ENCODE results near the gene PPARG. TPM values are rescaled to one million over a fixed set of nuclear protein-coding genes. Genes with fewer than 3 reads are reported as not detected.

PPARG gene
- total and polyA plus RNA-seq, 2 experiments from 2014 or later: 0.49 to 0.76 TPM

- Histone ChIP-seq H3K27me3 (replicated peaks; ENCODE audit: insufficient read depth) (peaks cover 40% of the 10 kb centered on the region), H3K9ac (no peak overlapping the region), H2AFZ (no peak overlapping the region), H4K20me1 (ENCODE audit: insufficient read depth) (no peaks in the 10 kb centered on the region), H3K4me1 (ENCODE audit: insufficient read depth) (no peaks in the 10 kb centered on the region), H3K9me3 (ENCODE audit: low read depth) (no peaks in the 10 kb centered on the region), H3K27ac (no peak overlapping the region), H3K4me2 (ENCODE audit: unreplicated experiment) (no peak overlapping the region), H3F3A (ENCODE audit: insufficient read depth) (no peaks in the 10 kb centered on the region), H3K79me2 (ENCODE audit: insufficient read depth) (no peaks in the 10 kb centered on the region), H3K4me3 (no peak overlapping the region), H3K36me3 (ENCODE audit: low read depth) (no peaks in the 10 kb centered on the region), H3K9me2 (ENCODE audit: insufficient read depth) (no peaks in the 10 kb centered on the region)
- TF ChIP-seq EZH2 (IDR thresholded peaks at IDR 0.05; ENCODE audit: insufficient read depth, poor library complexity, severe bottlenecking) (no peak), EZH2phosphoT487 (IDR thresholded peaks at IDR 0.05; ENCODE audit: insufficient read depth, low read depth) (no peak)
- in situ Hi-C loops (cut with MboI): no loop called here
- WGBS, 2 experiments (ENCODE audit: low coverage in 1 of 2, low lambda C conversion rate in 2 of 2, missing lambda C conversion rate in 2 of 2): 37 to 49% methylated on average over 4 of the region's 4 CpGs
- DNase-seq: no peak
These were observed 41.5 kb upstream of the PPARG start for GRCh38 chr3:12247411-12247810.

- Histone ChIP-seq H3K4me3 (no peak overlapping the region), H3F3A (ENCODE audit: insufficient read depth) (no peaks in the 10 kb centered on the region), H3K36me3 (ENCODE audit: low read depth) (no peaks in the 10 kb centered on the region), H4K20me1 (ENCODE audit: insufficient read depth) (no peaks in the 10 kb centered on the region), H3K4me1 (ENCODE audit: insufficient read depth) (no peaks in the 10 kb centered on the region), H3K4me2 (ENCODE audit: unreplicated experiment) (no peak overlapping the region), H3K79me2 (ENCODE audit: insufficient read depth) (no peaks in the 10 kb centered on the region), H2AFZ (no peak overlapping the region), H3K27ac (no peak overlapping the region), H3K9me2 (ENCODE audit: insufficient read depth) (no peaks in the 10 kb centered on the region), H3K9ac (no peak overlapping the region), H3K9me3 (ENCODE audit: low read depth) (no peaks in the 10 kb centered on the region), H3K27me3 (replicated peaks; ENCODE audit: insufficient read depth) (peaks cover 37% of the 10 kb centered on the region)
- DNase-seq: no peak
- 59 to 66% methylated on average over 2 of the region's 2 CpGs for WGBS, 2 experiments (ENCODE audit: low coverage in 1 of 2, low lambda C conversion rate in 2 of 2, missing lambda C conversion rate in 2 of 2)
- TF ChIP-seq EZH2 (IDR thresholded peaks at IDR 0.05; ENCODE audit: insufficient read depth, poor library complexity, severe bottlenecking): no peak
- TF ChIP-seq EZH2phosphoT487 (IDR thresholded peaks at IDR 0.05; ENCODE audit: insufficient read depth, low read depth): no peak
- in situ Hi-C loops (cut with MboI): no loop called here
These were observed 39.4 kb upstream of the PPARG start for GRCh38 chr3:12249519-12249918.

DNA sequence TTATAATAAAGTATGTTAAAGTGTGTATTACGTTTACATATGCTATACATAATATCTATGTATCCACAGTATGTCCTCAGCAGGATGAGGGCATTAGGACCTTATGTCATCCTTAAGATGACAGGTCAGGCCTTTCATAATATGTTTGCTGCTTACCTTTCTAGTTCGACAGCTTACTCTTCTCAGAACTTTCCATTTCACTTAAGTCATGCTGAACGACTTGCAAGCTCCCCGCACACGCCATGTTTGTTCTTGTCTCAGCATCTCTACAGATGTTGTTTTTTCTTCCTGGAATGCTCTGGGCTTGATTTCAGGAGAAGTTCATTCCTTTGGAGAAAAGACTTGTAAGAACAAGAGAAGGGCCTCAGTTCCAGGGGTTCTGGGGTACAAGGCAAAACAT is 36.0 kb upstream of the PPARG start:
- no peak for DNase-seq
- H3K9me2 ChIP-seq (ENCODE audit: insufficient read depth): no peaks in the 10 kb centered on the region
- no peak overlapping the region for H2AFZ ChIP-seq
- 66 to 69% methylated on average over 5 of the region's 5 CpGs for WGBS, 2 experiments (ENCODE audit: low coverage in 1 of 2, low lambda C conversion rate in 2 of 2, missing lambda C conversion rate in 2 of 2)
- H3K4me1 ChIP-seq (ENCODE audit: insufficient read depth): no peaks in the 10 kb centered on the region
- no peaks in the 10 kb centered on the region for H4K20me1 ChIP-seq (ENCODE audit: insufficient read depth)
- H3K79me2 ChIP-seq (ENCODE audit: insufficient read depth): no peaks in the 10 kb centered on the region
- H3K4me2 ChIP-seq (ENCODE audit: unreplicated experiment): no peak overlapping the region
- no peaks in the 10 kb centered on the region for H3F3A ChIP-seq (ENCODE audit: insufficient read depth)
- TF ChIP-seq EZH2phosphoT487 (IDR thresholded peaks at IDR 0.05; ENCODE audit: insufficient read depth, low read depth): no peak
- no peak for TF ChIP-seq EZH2 (IDR thresholded peaks at IDR 0.05; ENCODE audit: insufficient read depth, poor library complexity, severe bottlenecking)
- no peaks in the 10 kb centered on the region for H3K9me3 ChIP-seq (ENCODE audit: low read depth)
- H3K27me3 ChIP-seq (replicated peaks; ENCODE audit: insufficient read depth): peaks cover 15% of the 10 kb centered on the region
- no peak overlapping the region for H3K9ac ChIP-seq
- H3K4me3 ChIP-seq: no peak overlapping the region
- no peaks in the 10 kb centered on the region for H3K36me3 ChIP-seq (ENCODE audit: low read depth)
- in situ Hi-C loops (cut with MboI): no loop called here
- H3K27ac ChIP-seq: no peak overlapping the region

GRCh38 chr3:12253516-12254343 is 35.1 kb upstream of the PPARG start:
- 50 to 57% methylated on average over 10 of the region's 10 CpGs for WGBS, 2 experiments (ENCODE audit: low coverage in 1 of 2, low lambda C conversion rate in 2 of 2, missing lambda C conversion rate in 2 of 2)

More at GRCh38 chr3:12253516-12254343, 35.1 kb upstream of the PPARG start:
- H4K20me1 ChIP-seq (ENCODE audit: insufficient read depth): no peaks in the 10 kb centered on the region
- in situ Hi-C loops (cut with MboI): no loop called here
- H3K4me2 ChIP-seq (ENCODE audit: unreplicated experiment): no peak overlapping the region
- no peaks in the 10 kb centered on the region for H3K36me3 ChIP-seq (ENCODE audit: low read depth)
- H3K4me1 ChIP-seq (ENCODE audit: insufficient read depth): no peaks in the 10 kb centered on the region
- H3K9me3 ChIP-seq (ENCODE audit: low read depth): no peaks in the 10 kb centered on the region
- H3K79me2 ChIP-seq (ENCODE audit: insufficient read depth): no peaks in the 10 kb centered on the region
- H3K27ac ChIP-seq: no peak overlapping the region
- no peaks in the 10 kb centered on the region for H3K9me2 ChIP-seq (ENCODE audit: insufficient read depth)
- H3K9ac ChIP-seq: no peak overlapping the region
- H3F3A ChIP-seq (ENCODE audit: insufficient read depth): no peaks in the 10 kb centered on the region
- DNase-seq: no peak
- TF ChIP-seq EZH2phosphoT487 (IDR thresholded peaks at IDR 0.05; ENCODE audit: insufficient read depth, low read depth) (no peak), EZH2 (IDR thresholded peaks at IDR 0.05; ENCODE audit: insufficient read depth, poor library complexity, severe bottlenecking) (no peak)
- H3K4me3 ChIP-seq: no peak overlapping the region
- peaks cover 15% of the 10 kb centered on the region for H3K27me3 ChIP-seq (replicated peaks; ENCODE audit: insufficient read depth)
- H2AFZ ChIP-seq: no peak overlapping the region
